Neural progenitor cell (in vitro differentiated cells): Measurements from ENCODE around the gene EPHA4. TPM values are rescaled to one million over a fixed set of nuclear protein-coding genes. Genes with fewer than 3 reads are reported as not detected.

Experiments used
- DNase-seq: peaks from one replicate; pipeline ENCODE4 v3.0.0-alpha.2; 2016; ENCODE audit warnings: low spot score
- H2AFZ ChIP-seq: fragments of 200-600 bp; sonication (generic); replicated peaks from 2 replicates; pipeline ENCODE4 v1.6.1; 2016; ENCODE audit warnings: antibody characterized with exemption
- H3F3A ChIP-seq: fragments of 200-600 bp; sonication (generic); 2 replicates; pipeline ENCODE4 v1.6.1; 2016; ENCODE audit warnings: antibody characterized with exemption, low read depth
- H3K27ac ChIP-seq: fragments of 200-600 bp; sonication (generic); 2 replicates; pipeline ENCODE4 v1.5.1; 2016; ENCODE audit warnings: mild to moderate bottlenecking
- H3K27me3 ChIP-seq: fragments of 200-600 bp; sonication (generic); 2 replicates; pipeline ENCODE4 v1.6.1; 2016; ENCODE audit warnings: mild to moderate bottlenecking, moderate library complexity
- H3K36me3 ChIP-seq: fragments of 200-600 bp; sonication (generic); 2 replicates; pipeline ENCODE4 v1.5.1; 2016
- H3K4me1 ChIP-seq: fragments of 200-600 bp; sonication (generic); 2 replicates; pipeline ENCODE4 v1.6.1; 2016; ENCODE audit warnings: mixed run types
- H3K4me2 ChIP-seq: fragments of 200-600 bp; sonication (generic); 2 replicates; pipeline ENCODE4 v1.6.1; 2016
- H3K4me3 ChIP-seq: fragments of 200-600 bp; sonication (generic); 2 replicates; pipeline ENCODE4 v1.5.1; 2016
- H3K79me2 ChIP-seq: fragments of 200-600 bp; sonication (generic); 2 replicates; pipeline ENCODE4 v1.6.1; 2016; ENCODE audit warnings: low read depth
- H3K9ac ChIP-seq: fragments of 200-600 bp; sonication (generic); 2 replicates; pipeline ENCODE4 v1.6.1; 2016
- H3K9me3 ChIP-seq: fragments of 200-600 bp; sonication (generic); 2 replicates; pipeline ENCODE4 v1.5.1; 2016; ENCODE audit warnings: low read depth
- H4K20me1 ChIP-seq: fragments of 200-600 bp; sonication (generic); 2 replicates; pipeline ENCODE4 v1.6.1; 2016; ENCODE audit warnings: low read depth
- H3K27ac Mint-ChIP-seq: 3 replicates; pipeline ENCODE4 v1.8.0; 2021; ENCODE audit warnings: mixed read lengths
- H3K27me3 Mint-ChIP-seq: 2 replicates; pipeline ENCODE4 v1.8.0; 2022; ENCODE audit warnings: low read depth, mild to moderate bottlenecking, inconsistent platforms, moderate library complexity, mixed read lengths; ENCODE audit not compliant: insufficient read depth
- H3K36me3 Mint-ChIP-seq: 3 replicates; pipeline ENCODE4 v1.8.0; 2021; ENCODE audit warnings: mixed read lengths
- H3K4me1 Mint-ChIP-seq: 3 replicates; pipeline ENCODE4 v1.8.0; 2021; ENCODE audit warnings: mixed read lengths
- H3K4me3 Mint-ChIP-seq: 3 replicates; pipeline ENCODE4 v1.8.0; 2021; ENCODE audit warnings: mild to moderate bottlenecking, moderate library complexity, mixed read lengths
- H3K9me3 Mint-ChIP-seq: 3 replicates; pipeline ENCODE4 v1.8.0; 2020; ENCODE audit warnings: mixed read lengths
- CTCF ChIP-seq: fragments of 200-600 bp; sonication (generic); IDR thresholded peaks from 2 replicates; pipeline ENCODE4 v1.5.1; 2017; ENCODE audit warnings: antibody characterized with exemption, mild to moderate bottlenecking
- EZH2 ChIP-seq: fragments of 200-600 bp; sonication (generic); IDR thresholded peaks from 2 replicates; pipeline ENCODE4 v1.6.1; 2017; ENCODE audit warnings: antibody characterized with exemption, mild to moderate bottlenecking, moderate library complexity
- EZH2phosphoT487 ChIP-seq: fragments of 200-600 bp; sonication (generic); IDR thresholded peaks from 2 replicates; pipeline ENCODE4 v1.6.1; 2017; ENCODE audit warnings: antibody characterized with exemption
- total RNA-seq: library from RNA; depleted of rRNA; stranded (reverse); fragments of >200 nt; gene quantifications from 2 replicates; pipeline ENCODE4 v1.2.3, GENCODE V29; 2015; ENCODE audit warnings: low replicate concordance

EPHA4 gene
- total RNA-seq, 1 donor from 2014 or later = 323 TPM

DNA sequence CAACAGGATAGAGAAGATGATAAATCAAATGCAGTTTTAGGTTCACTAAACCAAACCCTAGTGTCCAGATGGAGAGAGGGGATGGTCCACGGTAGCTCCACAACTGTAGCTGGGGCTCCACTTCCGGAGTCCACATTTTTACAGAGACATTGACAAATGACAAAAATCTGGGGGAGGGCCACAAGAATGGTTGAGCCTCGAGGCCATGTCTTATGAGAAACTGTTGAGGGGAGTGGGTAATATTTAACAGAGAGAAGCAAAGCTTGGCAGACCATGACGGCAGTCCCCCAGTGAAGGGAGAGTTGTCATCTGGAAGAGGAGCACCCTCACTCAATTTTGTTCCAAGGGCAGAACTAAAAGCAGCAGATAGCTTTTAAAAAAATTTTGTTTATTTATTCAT, 17.6 kb upstream of the EPHA4 start:
- Histone ChIP-seq H3K4me3 (no peak overlapping the region), H3K4me1 (no peaks in the 10 kb centered on the region), H3K79me2 (no peaks in the 10 kb centered on the region), H3K9ac (no peak overlapping the region), H3K27me3 (no peaks in the 10 kb centered on the region), H3K9me3 (no peaks in the 10 kb centered on the region), H3K36me3 (no peaks in the 10 kb centered on the region), H3F3A (no peaks in the 10 kb centered on the region), H2AFZ (no peak overlapping the region), H3K4me2 (no peak overlapping the region), H4K20me1 (no peaks in the 10 kb centered on the region), H3K27ac (no peak overlapping the region)
- TF ChIP-seq CTCF (no peak), EZH2phosphoT487 (no peak), EZH2 (no peak)
- H3K36me3 Mint-ChIP-seq = no peaks in the 10 kb centered on the region
- H3K9me3 Mint-ChIP-seq = no peaks in the 10 kb centered on the region
- H3K4me3 Mint-ChIP-seq = no peak overlapping the region
- no peak overlapping the region for H3K27ac Mint-ChIP-seq
- peaks cover 2% of the 10 kb centered on the region for H3K27me3 Mint-ChIP-seq
- DNase-seq = no peak
- no peaks in the 10 kb centered on the region for H3K4me1 Mint-ChIP-seq

DNA sequence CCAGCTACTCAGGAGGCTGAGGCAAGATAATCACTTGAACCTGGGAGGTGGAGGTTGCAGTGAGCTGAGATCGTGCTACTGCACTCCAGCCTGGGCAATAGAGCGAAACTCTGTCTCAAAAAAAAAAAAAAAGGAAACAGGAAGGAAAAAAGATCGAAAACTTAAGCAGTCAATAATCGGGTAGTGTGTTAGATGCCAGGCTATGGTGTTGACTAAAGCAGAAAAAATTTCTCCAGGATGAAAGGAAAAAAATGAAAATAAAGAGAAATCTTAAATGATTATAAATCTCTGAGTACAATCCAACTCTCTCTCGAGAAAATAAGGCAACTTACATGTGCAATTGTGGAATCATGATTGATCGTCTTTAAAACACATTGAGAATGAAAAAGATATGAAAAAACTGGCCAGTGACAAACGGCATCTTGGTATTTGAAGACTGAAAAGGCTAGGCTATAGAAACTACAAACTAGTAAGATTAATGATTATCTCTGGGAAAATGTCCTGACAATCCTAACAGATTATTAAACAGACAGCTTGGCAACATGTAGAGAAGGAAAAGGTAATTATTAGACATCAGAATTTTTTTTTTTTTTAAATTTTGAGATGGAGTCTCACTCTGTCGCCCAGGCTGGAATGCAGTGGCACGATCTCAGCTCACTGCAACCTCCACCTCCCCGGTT, 16.3 kb upstream of the EPHA4 start:
- TF ChIP-seq CTCF = no peak
- no peak for TF ChIP-seq EZH2phosphoT487
- no peak for TF ChIP-seq EZH2
- Histone ChIP-seq H3K9ac (no peak overlapping the region), H3K4me3 (no peak overlapping the region), H3K79me2 (no peaks in the 10 kb centered on the region), H3F3A (peaks cover 7% of the 10 kb centered on the region), H3K4me2 (no peak overlapping the region), H3K27ac (no peak overlapping the region), H2AFZ (no peak overlapping the region), H4K20me1 (no peaks in the 10 kb centered on the region), H3K9me3 (no peaks in the 10 kb centered on the region), H3K27me3 (no peaks in the 10 kb centered on the region), H3K4me1 (peaks cover 9% of the 10 kb centered on the region), H3K36me3 (no peaks in the 10 kb centered on the region)
- H3K4me1 Mint-ChIP-seq = no peaks in the 10 kb centered on the region
- no peaks in the 10 kb centered on the region for H3K9me3 Mint-ChIP-seq
- no peaks in the 10 kb centered on the region for H3K36me3 Mint-ChIP-seq
- no peak for DNase-seq
- H3K27ac Mint-ChIP-seq = no peak overlapping the region
- no peaks in the 10 kb centered on the region for H3K27me3 Mint-ChIP-seq
- H3K4me3 Mint-ChIP-seq = no peak overlapping the region

- Histone ChIP-seq H3K36me3 (no peaks in the 10 kb centered on the region), H3K9ac (no peak overlapping the region), H3K4me2 (peak overlapping the region; percentile 12), H4K20me1 (no peaks in the 10 kb centered on the region), H2AFZ (no peak overlapping the region), H3K27ac (no peak overlapping the region), H3K79me2 (no peaks in the 10 kb centered on the region), H3F3A (peaks cover 11% of the 10 kb centered on the region), H3K4me3 (no peak overlapping the region), H3K9me3 (no peaks in the 10 kb centered on the region), H3K4me1 (peaks cover 39% of the 10 kb centered on the region), H3K27me3 (no peaks in the 10 kb centered on the region)
- Mint-ChIP-seq H3K4me3 (no peak overlapping the region), H3K27ac (no peak overlapping the region), H3K9me3 (no peaks in the 10 kb centered on the region), H3K4me1 (peaks cover 11% of the 10 kb centered on the region), H3K27me3 (no peaks in the 10 kb centered on the region), H3K36me3 (no peaks in the 10 kb centered on the region)
- TF ChIP-seq CTCF (no peak), EZH2phosphoT487 (no peak), EZH2 (no peak)
- DNase-seq = no peak
Measured at GRCh38 chr2:221581986-221582385, 9.9 kb upstream of the EPHA4 start.
